ENCODE results near the gene NISCH. TPM values are rescaled to one million over a fixed set of nuclear protein-coding genes. Genes with fewer than 3 reads are reported as not detected.

The NISCH gene
- total and polyA plus RNA-seq, 2 experiments from 2014 or later: 18.4 to 76.4 TPM

- TF ChIP-seq ZNF462 (CRISPR knock-in tag; IDR thresholded peaks at IDR 0.05): no peak
- no peak for TF ChIP-seq ETS1 (IDR thresholded peaks at IDR 0.05)
- no peak for TF ChIP-seq CREB1 (CRISPR knock-in tag; IDR thresholded peaks at IDR 0.05; ENCODE audit: low read depth)
- TF ChIP-seq EZH2 (IDR thresholded peaks at IDR 0.05; ENCODE audit: low read depth, unreplicated experiment): no peak
- no peak for TF ChIP-seq NANOG (IDR thresholded peaks at IDR 0.05; ENCODE audit: borderline replicate concordance)
Observed at GRCh38 chr3:52483081-52483480, 27.7 kb downstream of the NISCH start (continued).

GRCh38 chr3:52483577-52484381, 28.4 kb downstream of the NISCH start:
- H3K27ac ChIP-seq (ENCODE audit: low read depth): no peak overlapping the region
- TF ChIP-seq EZH2phosphoT487 (IDR thresholded peaks at IDR 0.05; ENCODE audit: unreplicated experiment) (no peak), NANOG (IDR thresholded peaks at IDR 0.05; ENCODE audit: borderline replicate concordance) (no peak), ETS1 (IDR thresholded peaks at IDR 0.05) (no peak), CREB1 (CRISPR knock-in tag; IDR thresholded peaks at IDR 0.05; ENCODE audit: low read depth) (no peak), STAT1 (IDR thresholded peaks at IDR 0.05; ENCODE audit: unreplicated experiment) (no peak)

More at GRCh38 chr3:52483577-52484381, 28.4 kb downstream of the NISCH start:
- Histone ChIP-seq H3K27me3 (ENCODE audit: insufficient read depth) (no peaks in the 10 kb centered on the region), H3K36me3 (ENCODE audit: insufficient read depth) (peaks cover 10% of the 10 kb centered on the region; the same call in 1 of the 2 replicates), H3K79me2 (replicated peaks; ENCODE audit: insufficient read depth) (no peaks in the 10 kb centered on the region; the same call in 1 of the 2 replicates), H3F3A (replicated peaks; ENCODE audit: low read depth) (0 out of 2 replicates have a peak, but pooled peaks cover 5% of the 10 kb centered on the region), H2AFZ (no peak overlapping the region), H3K9me2 (ENCODE audit: insufficient read depth) (no peaks in the 10 kb centered on the region), H3K4me2 (no peak overlapping the region), H4K20me1 (replicated peaks; ENCODE audit: insufficient read depth) (peaks cover 8% of the 10 kb centered on the region), H3K4me1 (ENCODE audit: insufficient read depth) (no peaks in the 10 kb centered on the region), H3K4me3 (no peak overlapping the region)
- no peak overlapping the region; the same call in 2 of the 3 replicates for H3K4me3 Mint-ChIP-seq
- DNase-seq (ENCODE audit: low spot score): no peak
- no peaks in the 10 kb centered on the region; the same call in 2 of the 3 replicates for H3K9me3 Mint-ChIP-seq
- H3K27me3 Mint-ChIP-seq (ENCODE audit: insufficient read depth, low read depth, poor library complexity): peaks cover 8% of the 10 kb centered on the region
- peaks cover 63% of the 10 kb centered on the region for H3K36me3 Mint-ChIP-seq (ENCODE audit: low read depth)
- H3K27ac Mint-ChIP-seq: no peak overlapping the region
- no peak for ATAC-seq
- H3K4me1 Mint-ChIP-seq: no peaks in the 10 kb centered on the region; the same call in 2 of the 3 replicates

Measured in GM23338 (cell line).